ENCODE measurements around the gene COBL.

DNA sequence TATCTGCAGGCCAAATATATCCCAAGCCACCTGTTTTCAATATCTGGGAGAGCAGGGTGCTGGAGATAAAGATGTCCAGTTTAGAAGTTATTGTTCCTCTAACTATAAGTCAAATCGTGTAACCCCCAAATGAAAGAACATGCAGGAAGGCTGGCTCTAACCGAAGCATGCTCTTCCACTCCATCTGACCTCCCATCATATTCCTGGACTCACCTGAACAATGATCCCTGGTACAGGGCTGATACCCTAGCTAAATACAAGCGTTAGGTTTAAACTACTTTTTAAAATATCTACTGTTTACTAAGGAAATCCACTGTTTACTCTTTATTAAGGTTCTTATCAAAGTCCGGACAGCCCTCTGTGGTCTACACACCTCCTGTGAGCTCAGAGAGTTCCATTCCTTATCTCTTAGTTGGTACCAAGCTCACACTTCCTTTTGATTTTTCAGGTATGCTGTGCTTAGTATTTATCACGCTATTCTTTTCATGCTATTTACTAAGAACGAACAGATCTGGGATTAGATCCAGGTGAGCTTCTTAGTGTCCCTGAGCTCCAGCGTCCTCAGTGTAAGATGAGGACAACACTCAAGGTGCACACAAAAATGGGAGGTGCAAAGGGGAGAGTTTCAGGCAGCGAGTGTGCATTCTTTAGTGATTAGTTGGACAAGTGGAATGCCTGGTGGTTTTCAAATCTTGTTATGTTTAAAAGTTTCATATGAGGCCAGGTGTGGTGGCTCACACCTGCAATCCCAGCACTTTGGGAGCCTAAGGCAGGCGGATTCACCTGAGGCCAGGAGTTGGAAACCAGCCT, 23.6 kb upstream of the COBL start:
- TF ChIP-seq, protein P1, sequence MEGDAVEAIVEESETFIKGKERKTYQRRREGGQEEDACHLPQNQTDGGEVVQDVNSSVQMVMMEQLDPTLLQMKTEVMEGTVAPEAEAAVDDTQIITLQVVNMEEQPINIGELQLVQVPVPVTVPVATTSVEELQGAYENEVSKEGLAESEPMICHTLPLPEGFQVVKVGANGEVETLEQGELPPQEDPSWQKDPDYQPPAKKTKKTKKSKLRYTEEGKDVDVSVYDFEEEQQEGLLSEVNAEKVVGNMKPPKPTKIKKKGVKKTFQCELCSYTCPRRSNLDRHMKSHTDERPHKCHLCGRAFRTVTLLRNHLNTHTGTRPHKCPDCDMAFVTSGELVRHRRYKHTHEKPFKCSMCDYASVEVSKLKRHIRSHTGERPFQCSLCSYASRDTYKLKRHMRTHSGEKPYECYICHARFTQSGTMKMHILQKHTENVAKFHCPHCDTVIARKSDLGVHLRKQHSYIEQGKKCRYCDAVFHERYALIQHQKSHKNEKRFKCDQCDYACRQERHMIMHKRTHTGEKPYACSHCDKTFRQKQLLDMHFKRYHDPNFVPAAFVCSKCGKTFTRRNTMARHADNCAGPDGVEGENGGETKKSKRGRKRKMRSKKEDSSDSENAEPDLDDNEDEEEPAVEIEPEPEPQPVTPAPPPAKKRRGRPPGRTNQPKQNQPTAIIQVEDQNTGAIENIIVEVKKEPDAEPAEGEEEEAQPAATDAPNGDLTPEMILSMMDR (conservative IDR thresholded peaks at IDR 0.05; ENCODE audit: low read length) = no peak
- no peak for TF ChIP-seq EZH2phosphoT487 (IDR thresholded peaks at IDR 0.05; ENCODE audit: borderline replicate concordance)

Data from Loucy (cell line).